ENCODE data around the gene POLD2. TPM values are rescaled to one million over a fixed set of nuclear protein-coding genes. Genes with fewer than 3 reads are reported as not detected.

Gene POLD2
- total RNA-seq, 6 experiments from 2014 or later: 36.4 to 73.4 (median 57.3) TPM

DNA sequence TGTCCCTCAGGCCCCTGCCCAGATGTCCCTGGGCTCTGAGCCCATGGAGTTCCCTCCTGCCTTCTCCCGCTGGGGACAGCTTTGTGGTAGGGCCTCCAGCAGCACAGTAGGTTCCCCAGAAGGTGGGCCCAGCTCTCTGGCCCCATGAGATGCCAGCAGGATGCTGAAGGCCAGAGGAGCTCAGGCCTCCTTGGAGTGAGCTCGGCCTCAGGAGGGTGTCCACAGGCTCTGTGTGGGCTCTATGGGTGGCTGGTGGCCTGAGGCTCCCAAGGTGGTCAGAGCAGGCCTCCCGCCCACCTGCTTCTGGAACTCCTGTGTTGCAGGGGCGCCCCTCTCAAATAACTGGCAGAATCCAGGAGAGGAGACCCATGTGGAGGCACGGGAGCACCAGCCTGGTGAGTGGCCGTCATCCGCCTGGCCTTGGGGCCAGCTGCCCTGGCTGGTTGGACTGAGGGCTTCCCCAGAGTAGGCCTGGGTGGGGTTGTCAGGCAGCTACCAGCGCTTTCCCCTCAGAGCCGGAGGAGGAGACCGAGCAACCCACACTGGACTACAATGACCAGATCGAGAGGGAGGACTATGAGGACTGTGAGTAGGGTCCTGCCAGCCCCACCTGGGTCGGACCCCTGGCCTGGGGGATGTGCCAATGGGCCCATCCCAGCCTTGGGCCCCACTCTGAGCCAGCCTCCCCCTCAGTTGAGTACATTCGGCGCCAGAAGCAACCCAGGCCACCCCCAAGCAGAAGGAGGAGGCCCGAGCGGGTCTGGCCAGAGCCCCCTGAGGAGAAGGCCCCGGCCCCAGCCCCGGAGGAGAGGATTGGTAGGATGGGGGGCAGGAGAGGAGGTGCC lies 16.0 kb downstream of the POLD2 start:
- Histone ChIP-seq H3K4me3 (no peak overlapping the region), H3K27ac (no peak overlapping the region), H3K27me3 (no peaks in the 10 kb centered on the region), H3K9me3 (no peaks in the 10 kb centered on the region), H3K36me3 (no peaks in the 10 kb centered on the region), H3K4me1 (no peaks in the 10 kb centered on the region)
- WGBS (ENCODE audit: insufficient coverage, low coverage, low lambda C conversion rate, missing lambda C conversion rate): no CpG with 5 or more reads among the region's 18 CpGs
- no peak for ATAC-seq
- peak in 1 of 3 donors; percentile 27 for DNase-seq
- intact Hi-C loops (cut with DNase I): no loop called here
- no peak for TF ChIP-seq POLR2A (IDR thresholded peaks at IDR 0.05)
- TF ChIP-seq, protein P1, sequence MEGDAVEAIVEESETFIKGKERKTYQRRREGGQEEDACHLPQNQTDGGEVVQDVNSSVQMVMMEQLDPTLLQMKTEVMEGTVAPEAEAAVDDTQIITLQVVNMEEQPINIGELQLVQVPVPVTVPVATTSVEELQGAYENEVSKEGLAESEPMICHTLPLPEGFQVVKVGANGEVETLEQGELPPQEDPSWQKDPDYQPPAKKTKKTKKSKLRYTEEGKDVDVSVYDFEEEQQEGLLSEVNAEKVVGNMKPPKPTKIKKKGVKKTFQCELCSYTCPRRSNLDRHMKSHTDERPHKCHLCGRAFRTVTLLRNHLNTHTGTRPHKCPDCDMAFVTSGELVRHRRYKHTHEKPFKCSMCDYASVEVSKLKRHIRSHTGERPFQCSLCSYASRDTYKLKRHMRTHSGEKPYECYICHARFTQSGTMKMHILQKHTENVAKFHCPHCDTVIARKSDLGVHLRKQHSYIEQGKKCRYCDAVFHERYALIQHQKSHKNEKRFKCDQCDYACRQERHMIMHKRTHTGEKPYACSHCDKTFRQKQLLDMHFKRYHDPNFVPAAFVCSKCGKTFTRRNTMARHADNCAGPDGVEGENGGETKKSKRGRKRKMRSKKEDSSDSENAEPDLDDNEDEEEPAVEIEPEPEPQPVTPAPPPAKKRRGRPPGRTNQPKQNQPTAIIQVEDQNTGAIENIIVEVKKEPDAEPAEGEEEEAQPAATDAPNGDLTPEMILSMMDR (IDR thresholded peaks at IDR 0.05): no peak

DNA sequence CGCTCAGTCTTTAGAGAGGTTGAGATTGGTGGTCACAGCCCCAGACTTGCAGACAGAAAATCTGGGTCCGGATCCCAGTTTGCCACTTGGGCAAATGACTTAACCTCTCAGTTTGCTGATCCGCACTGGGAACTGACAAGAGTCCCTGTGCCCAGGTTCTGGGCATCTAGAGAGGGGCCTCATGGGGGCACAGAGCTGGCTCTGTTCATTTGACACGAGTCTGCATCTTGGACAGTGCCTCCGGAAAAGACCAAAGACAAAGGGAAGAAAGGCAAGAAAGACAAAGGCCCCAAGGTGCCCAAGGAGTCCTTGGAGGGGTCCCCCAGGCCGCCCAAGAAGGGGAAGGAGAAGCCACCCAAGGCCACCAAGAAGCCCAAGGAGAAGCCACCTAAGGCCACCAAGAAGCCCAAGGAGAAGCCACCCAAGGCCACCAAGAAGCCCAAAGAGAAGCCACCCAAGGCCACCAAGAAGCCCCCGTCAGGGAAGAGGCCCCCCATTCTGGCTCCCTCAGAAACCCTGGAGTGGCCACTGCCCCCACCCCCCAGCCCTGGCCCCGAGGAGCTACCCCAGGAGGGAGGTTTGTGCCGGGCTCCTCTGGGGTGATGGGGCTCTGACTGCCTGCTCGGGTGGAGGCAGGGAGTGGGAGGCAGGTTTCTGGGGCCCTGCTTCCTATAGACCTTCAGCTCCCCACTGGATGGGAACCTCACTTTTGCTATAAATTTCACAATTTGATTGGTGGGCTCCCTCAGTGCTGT lies 16.9 kb downstream of the POLD2 start:
- Histone ChIP-seq H3K4me1 (no peaks in the 10 kb centered on the region), H3K27me3 (no peaks in the 10 kb centered on the region), H3K36me3 (no peaks in the 10 kb centered on the region), H3K4me3 (no peak overlapping the region), H3K27ac (no peak overlapping the region), H3K9me3 (no peaks in the 10 kb centered on the region)
- intact Hi-C loops (cut with DNase I): no loop called here
- WGBS (ENCODE audit: insufficient coverage, low coverage, low lambda C conversion rate, missing lambda C conversion rate): 80% methylated on average over 6 of the region's 10 CpGs
- ATAC-seq: no peak
- no peak for DNase-seq
- TF ChIP-seq, protein P1 (IDR thresholded peaks at IDR 0.05): no peak
- TF ChIP-seq POLR2A (IDR thresholded peaks at IDR 0.05): no peak

DNA sequence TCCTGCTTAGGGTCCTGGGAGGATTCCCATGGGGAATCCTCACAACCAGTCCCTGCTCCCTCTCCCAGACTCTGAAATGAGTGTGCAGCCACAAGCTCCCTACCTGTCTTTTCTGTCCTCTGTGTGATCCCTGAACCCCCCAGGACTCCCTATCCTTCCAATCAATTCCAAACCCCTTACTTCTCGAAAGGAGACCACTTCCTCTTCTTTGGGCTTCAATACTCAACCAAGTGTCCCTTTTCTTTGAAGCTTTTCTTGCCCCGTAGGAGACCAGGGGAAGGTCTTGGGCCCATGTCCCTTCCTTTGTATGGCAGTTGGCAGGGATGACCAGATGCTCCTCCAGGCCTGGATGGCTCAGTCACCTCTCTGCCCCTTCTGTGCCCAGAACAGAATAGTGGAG lies 17.5 kb downstream of the POLD2 start:
- TF ChIP-seq POLR2A (IDR thresholded peaks at IDR 0.05): no peak
- TF ChIP-seq, protein P1 (IDR thresholded peaks at IDR 0.05): no peak
- WGBS (ENCODE audit: insufficient coverage, low coverage, low lambda C conversion rate, missing lambda C conversion rate): 80% methylated on average over 2 of the region's 2 CpGs
- Histone ChIP-seq H3K36me3 (no peaks in the 10 kb centered on the region), H3K9me3 (no peaks in the 10 kb centered on the region), H3K4me1 (no peaks in the 10 kb centered on the region), H3K27ac (no peak overlapping the region), H3K27me3 (no peaks in the 10 kb centered on the region), H3K4me3 (peak overlapping the region in 1 of 3 donors; percentile 21)
- ATAC-seq: no peak
- DNase-seq: no peak
- intact Hi-C loops (cut with DNase I): no loop called here

DNA sequence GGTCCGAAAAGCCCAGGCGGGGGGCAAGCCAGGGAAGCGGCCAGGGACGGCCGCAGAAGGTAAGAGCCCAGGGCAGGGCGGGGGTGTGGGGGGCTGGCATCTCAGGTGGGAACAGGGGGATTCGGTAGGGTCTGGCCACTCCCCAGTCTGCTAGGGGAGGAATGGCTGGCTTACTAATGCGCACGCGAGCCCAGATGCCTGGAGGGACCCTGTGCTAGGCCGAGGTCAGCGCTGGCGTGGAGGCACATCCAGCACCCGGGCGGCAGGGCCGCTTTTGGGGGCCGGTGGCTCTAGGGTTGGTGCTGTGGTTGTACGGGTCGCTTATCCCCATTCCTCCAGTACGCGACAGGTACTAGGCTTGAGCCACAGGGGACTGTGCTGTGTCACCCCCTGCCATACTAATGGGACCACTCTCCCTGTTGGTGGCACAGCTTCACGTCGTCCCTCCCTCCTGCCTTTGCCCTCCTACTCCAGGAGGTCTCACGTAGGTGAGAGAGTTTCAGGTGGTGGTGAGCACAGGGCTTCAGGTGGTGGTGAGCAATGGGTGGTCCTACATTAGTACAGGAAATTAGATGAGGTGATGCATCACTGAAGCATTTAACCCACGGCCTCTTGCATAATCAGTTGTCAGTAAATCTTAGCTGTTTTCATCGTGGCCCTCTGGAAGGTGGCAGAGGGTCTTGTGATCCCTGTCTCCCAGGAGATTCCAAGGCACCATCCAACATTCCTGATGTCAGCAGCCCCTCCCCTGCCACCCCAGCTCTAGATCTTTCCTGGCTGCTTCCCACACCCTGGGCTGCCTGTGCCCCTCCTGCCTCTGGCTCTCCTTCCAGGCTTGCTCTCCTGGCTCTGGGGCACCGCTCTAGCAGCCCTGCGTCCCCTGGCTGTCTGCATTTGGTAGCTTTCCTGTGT lies 18.2 kb downstream of the POLD2 start:
- H3K4me3 ChIP-seq: peak overlapping the region; percentile 16 to 33 (median 21)
- 37% methylated on average over 10 of the region's 28 CpGs for WGBS (ENCODE audit: insufficient coverage, low coverage, low lambda C conversion rate, missing lambda C conversion rate)
- DNase-seq: peak in 1 of 3 donors; percentile 49
- intact Hi-C loops (cut with DNase I): no loop called here
- H3K9me3 ChIP-seq: no peaks in the 10 kb centered on the region
- no peak for ATAC-seq
- no peaks in the 10 kb centered on the region for H3K27me3 ChIP-seq
- no peaks in the 10 kb centered on the region for H3K36me3 ChIP-seq
- peak overlapping the region in 2 of 3 donors; percentile 18 to 28 for H3K27ac ChIP-seq
- TF ChIP-seq, protein P1 (IDR thresholded peaks at IDR 0.05): no peak
- no peak for TF ChIP-seq POLR2A (IDR thresholded peaks at IDR 0.05)
- no peaks in the 10 kb centered on the region for H3K4me1 ChIP-seq
